Keratinocyte (primary cell): ENCODE measurements around the gene TMEM235. TPM values are rescaled to one million over a fixed set of nuclear protein-coding genes. Genes with fewer than 3 reads are reported as not detected.

ENCODE experiments used
- DNase-seq: peaks from one replicate; pipeline ENCODE4 v3.0.0-alpha.2; 2011; ENCODE audit warnings: low read depth, missing footprints, low spot score
- FAIRE-seq: peaks from 2 replicates; lab custom pipeline; 2011; peaks lifted over from hg19 to GRCh38; lab: Jason Lieb, UNC
- H2AFZ ChIP-seq: 2 replicates; pipeline ENCODE4 v1.6.0; 2012; ENCODE audit warnings: low read length, control low read depth, inconsistent platforms; ENCODE audit not compliant: control insufficient read depth
- H3K27ac ChIP-seq: 2 replicates; pipeline ENCODE4 v1.5.1; 2011; ENCODE audit warnings: low read length; ENCODE audit not compliant: control insufficient read depth, insufficient read depth
- H3K27me3 ChIP-seq: 3 replicates; pipeline ENCODE4 v1.6.0; 2011; ENCODE audit warnings: low read length; ENCODE audit not compliant: control insufficient read depth, insufficient read depth; ENCODE audit errors: extremely low read depth
- H3K36me3 ChIP-seq, 2 experiments: 2 replicates in 1 of 2; 3 replicates in 1 of 2; pipeline ENCODE4 v1.5.1; 2011; ENCODE audit warnings: low read length in 2 of 2, mild to moderate bottlenecking in 1 of 2; ENCODE audit not compliant: control insufficient read depth in 2 of 2, insufficient read depth in 2 of 2; ENCODE audit errors: extremely low read depth in 1 of 2
- H3K4me1 ChIP-seq: 3 replicates; pipeline ENCODE4 v1.5.1; 2011; ENCODE audit warnings: low read length; ENCODE audit not compliant: control insufficient read depth, insufficient read depth; ENCODE audit errors: extremely low read depth
- H3K4me2 ChIP-seq: 3 replicates; pipeline ENCODE4 v1.6.0; 2011; ENCODE audit warnings: low read depth, low read length; ENCODE audit not compliant: control insufficient read depth, insufficient read depth; ENCODE audit errors: extremely low read depth
- H3K4me3 ChIP-seq, 3 experiments: fragments of 200-600 bp in 1 of 3; sonication (generic) in 1 of 3; 2 replicates in 2 of 3; 3 replicates in 1 of 3; pipeline ENCODE4 v1.5.1; 2011 to 2016; ENCODE audit warnings: low read length in 3 of 3, mild to moderate bottlenecking in 3 of 3, control low read depth in 2 of 3, inconsistent platforms in 1 of 3, low read depth in 1 of 3, mixed read lengths in 1 of 3, mixed run types in 1 of 3, moderate library complexity in 1 of 3; ENCODE audit not compliant: control insufficient read depth in 2 of 3, insufficient read depth in 2 of 3; ENCODE audit errors: extremely low read depth in 1 of 3
- H3K79me2 ChIP-seq: 2 replicates; pipeline ENCODE4 v1.6.0; 2012; ENCODE audit warnings: low read length; ENCODE audit not compliant: control insufficient read depth, insufficient read depth
- H3K9ac ChIP-seq: 3 replicates; pipeline ENCODE4 v1.6.0; 2011; ENCODE audit warnings: low read length; ENCODE audit not compliant: control insufficient read depth, insufficient read depth; ENCODE audit errors: extremely low read depth
- H3K9me1 ChIP-seq: 3 replicates; pipeline ENCODE4 v1.6.0; 2011; ENCODE audit warnings: low read length; ENCODE audit not compliant: control insufficient read depth, insufficient read depth; ENCODE audit errors: extremely low read depth
- H3K9me3 ChIP-seq: 2 replicates; pipeline ENCODE4 v1.5.1; 2012; ENCODE audit warnings: low read depth, low read length; ENCODE audit not compliant: control insufficient read depth
- H4K20me1 ChIP-seq: 3 replicates; pipeline ENCODE4 v1.6.0; 2011; ENCODE audit warnings: low read length; ENCODE audit not compliant: control insufficient read depth, insufficient read depth; ENCODE audit errors: extremely low read depth
- CTCF ChIP-seq, 3 experiments: IDR thresholded peaks in 1 of 3; conservative IDR thresholded peaks in 1 of 3; optimal IDR thresholded peaks in 1 of 3; 2 replicates in 2 of 3; 3 replicates in 1 of 3; pipeline versions ENCODE3 to v1.5.1; 2011; ENCODE audit warnings: low read length in 3 of 3, mild to moderate bottlenecking in 3 of 3, moderate library complexity in 2 of 3, control low read depth in 1 of 3, inconsistent platforms in 1 of 3; ENCODE audit not compliant: insufficient read depth in 2 of 3; ENCODE audit errors: extremely low read depth in 1 of 3
- EZH2 ChIP-seq: IDR thresholded peaks from one replicate; pipeline ENCODE4 v1.6.1; 2012; ENCODE audit warnings: inconsistent platforms, mild to moderate bottlenecking, low read length, moderate library complexity
- dilution Hi-C: fragments of 300-500 bp; cut with MboI; formaldehyde crosslinking; loops from one replicate; pipeline ENCODE4 v1.7.0; 2020; ENCODE audit warnings: low sequenced_read_pairs; ENCODE audit not compliant: extremely low pct_ligation_motif_present
- polyA plus RNA-seq, 5 experiments: library from polyadenylated mRNA; depleted of rRNA in 3 of 5; stranded (reverse) in 3 of 5; stranded (forward) in 1 of 5; unstranded in 1 of 5; fragments of >200 nt; gene quantifications; 1 replicate in 1 of 5; 2 replicates in 3 of 5; 3 replicates in 1 of 5; pipeline versions ENCODE4 v1.2.1 to v1.2.3, GENCODE V29; 2011 to 2012; ENCODE audit warnings: missing spikeins in 2 of 5, low read depth in 1 of 5, low replicate concordance in 1 of 5

The TMEM235 gene
- polyA plus RNA-seq, 1 donor (not counting 4 experiments of a cell fraction or from before 2014, with no cell fraction given) = not detected

DNA sequence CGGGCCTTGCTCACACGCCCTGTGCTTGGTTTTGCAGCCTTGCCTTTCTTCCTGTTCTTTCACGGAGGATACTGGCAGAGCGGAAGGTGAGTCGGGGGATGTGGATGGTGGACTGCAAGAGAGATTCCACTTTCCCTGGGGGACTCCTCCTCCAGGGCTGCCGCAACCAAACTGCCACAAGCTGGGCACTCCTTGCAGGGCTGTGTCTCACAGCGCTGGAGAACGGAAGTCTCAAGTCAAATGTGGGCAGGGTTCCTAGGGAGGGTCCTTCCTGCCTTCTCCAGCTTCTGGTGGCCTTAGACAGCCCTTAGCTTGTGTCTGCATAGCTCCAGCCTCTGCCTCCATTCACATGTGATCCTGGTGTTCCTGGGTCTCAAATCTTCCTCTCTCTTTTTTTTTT lies 28.8 kb upstream of the TMEM235 start:
- Histone ChIP-seq H2AFZ (no peak overlapping the region), H4K20me1 (no peaks in the 10 kb centered on the region), H3K27me3 (no peaks in the 10 kb centered on the region), H3K4me1 (peaks cover 11% of the 10 kb centered on the region), H3K4me3 (no peak overlapping the region), H3K79me2 (no peaks in the 10 kb centered on the region), H3K9ac (no peak overlapping the region), H3K9me1 (no peaks in the 10 kb centered on the region), H3K9me3 (no peaks in the 10 kb centered on the region), H3K27ac (no peak overlapping the region), H3K4me2 (no peak overlapping the region), H3K36me3 (peaks cover 0 to 13% of the 10 kb centered on the region in 2 experiments)
- dilution Hi-C loops = no loop called here
- DNase-seq = no peak
- no peak for TF ChIP-seq EZH2
- no peak for TF ChIP-seq CTCF (optimal IDR thresholded peaks at IDR 0.05 in 1 of 3, IDR thresholded peaks at IDR 0.05 in 1 of 3, conservative IDR thresholded peaks at IDR 0.05 in 1 of 3; ENCODE audit: extremely low read depth in 1 of 3, insufficient read depth in 2 of 3, low read length in 3 of 3)
- no peak for FAIRE-seq

GRCh38 chr17:78204387-78205123 lies 26.9 kb upstream of the TMEM235 start:
- TF ChIP-seq CTCF (optimal IDR thresholded peaks at IDR 0.05 in 1 of 3, IDR thresholded peaks at IDR 0.05 in 1 of 3, conservative IDR thresholded peaks at IDR 0.05 in 1 of 3; ENCODE audit: extremely low read depth in 1 of 3, insufficient read depth in 2 of 3, low read length in 3 of 3) = no peak
- no peak for TF ChIP-seq EZH2
- peaks cover 2% of the 10 kb centered on the region for H3K4me1 ChIP-seq
- no peaks in the 10 kb centered on the region for H3K79me2 ChIP-seq
- H3K9me3 ChIP-seq = no peaks in the 10 kb centered on the region
- no peak overlapping the region for H3K9ac ChIP-seq
- DNase-seq (no peak), FAIRE-seq (no peak)
- no peak overlapping the region for H3K27ac ChIP-seq
- no peaks in the 10 kb centered on the region for H3K27me3 ChIP-seq
- H3K9me1 ChIP-seq = no peaks in the 10 kb centered on the region
- dilution Hi-C loops = no loop called here
- peaks cover 0 to 13% of the 10 kb centered on the region in 2 experiments for H3K36me3 ChIP-seq
- no peak overlapping the region for H3K4me3 ChIP-seq
- no peak overlapping the region for H3K4me2 ChIP-seq
- H4K20me1 ChIP-seq = no peaks in the 10 kb centered on the region
- no peak overlapping the region for H2AFZ ChIP-seq
